ENCODE results near the gene OR10S1.
"Not testable (repeated sequence)": the region's sequence is repeated elsewhere in the genome, so short reads cannot be mapped to it uniquely, and the experiment has no call there.

The OR10S1 gene

GRCh38 chr11:123977731-123978347 lies at the start of gene OR10S1:
Gene OR10S1, minus strand, starts transcription at chr11:123977781. Its CDS starts 117 bp downstream, at chr11:123977664.
- no peak for DNase-seq (ENCODE audit: low read depth in 1 of 2, low spot score in 1 of 2)

- no peak for DNase-seq (ENCODE audit: low read depth in 1 of 2, low spot score in 1 of 2)
Observed at GRCh38 chr11:124026498-124026897, 48.9 kb upstream of the OR10S1 start, which contains the start of gene OR10G8. Gene OR10G8, plus strand, starts transcription at chr11:124026798. Its CDS starts 2,825 bp downstream, at chr11:124029623.

- not testable (repeated sequence) for DNase-seq (ENCODE audit: low read depth in 1 of 2, low spot score in 1 of 2)
Observed at GRCh38 chr11:124015837-124016236, 38.3 kb upstream of the OR10S1 start.

GRCh38 chr11:124012697-124013096 lies 35.1 kb upstream of the OR10S1 start, which contains the start of gene OR10G4:
Gene OR10G4, plus strand, starts transcription at chr11:124012997. Its CDS starts 2,578 bp downstream, at chr11:124015575.
- no peak for DNase-seq (ENCODE audit: low read depth in 1 of 2, low spot score in 1 of 2)

- DNase-seq (ENCODE audit: low read depth in 1 of 2, low spot score in 1 of 2): no peak
Observed at GRCh38 chr11:123995119-123995518, 17.5 kb upstream of the OR10S1 start, which contains the start of gene OR10G6. Gene OR10G6, minus strand, starts transcription at chr11:123995161. Its CDS starts 0 bp downstream, at chr11:123995161.

GRCh38 chr11:123979311-123979710 lies 1.7 kb upstream of the OR10S1 start:
- no peak for DNase-seq (ENCODE audit: low read depth in 1 of 2, low spot score in 1 of 2)

GRCh38 chr11:123976770-123977560 lies 616 bp downstream of the OR10S1 start:
- DNase-seq (ENCODE audit: low read depth in 1 of 2, low spot score in 1 of 2): no peak

- DNase-seq (ENCODE audit: low read depth in 1 of 2, low spot score in 1 of 2): no peak
Observed at GRCh38 chr11:123973816-123974215, 3.8 kb downstream of the OR10S1 start.

GRCh38 chr11:123956752-123957151 lies 20.8 kb downstream of the OR10S1 start:
- no peak for DNase-seq (ENCODE audit: low read depth in 1 of 2, low spot score in 1 of 2)

GRCh38 chr11:123945132-123945531 lies 32.4 kb downstream of the OR10S1 start:
- DNase-seq (ENCODE audit: low read depth in 1 of 2, low spot score in 1 of 2): no peak

- no peak for DNase-seq (ENCODE audit: low read depth in 1 of 2, low spot score in 1 of 2)
Observed at GRCh38 chr11:123943738-123944137, 33.8 kb downstream of the OR10S1 start, which contains the start of gene OR6T1. Gene OR6T1, minus strand, starts transcription at chr11:123943838. Its CDS starts 0 bp downstream, at chr11:123943838.

GRCh38 chr11:123942413-123942812 lies 35.2 kb downstream of the OR10S1 start:
- DNase-seq (ENCODE audit: low read depth in 1 of 2, low spot score in 1 of 2): no peak

GRCh38 chr11:123939317-123939716 lies 38.3 kb downstream of the OR10S1 start, which contains the start of gene OR4D5:
Gene OR4D5, plus strand, starts transcription at chr11:123939617. Its CDS starts 0 bp downstream, at chr11:123939617.
- no peak for DNase-seq (ENCODE audit: low read depth in 1 of 2, low spot score in 1 of 2)
